HG03139 (cell line): ENCODE measurements around the gene PAK1.

ENCODE experiments used
- ATAC-seq: cut with Tn5 transposase; IDR thresholded peaks from one replicate; pipeline ENCODE4 v1.9.1; 2021; ENCODE audit not compliant: unreplicated experiment

Gene PAK1

GRCh38 chr11:77475206-77475605 lies 1.3 kb upstream of the PAK1 start:
- ATAC-seq: no peak

DNA sequence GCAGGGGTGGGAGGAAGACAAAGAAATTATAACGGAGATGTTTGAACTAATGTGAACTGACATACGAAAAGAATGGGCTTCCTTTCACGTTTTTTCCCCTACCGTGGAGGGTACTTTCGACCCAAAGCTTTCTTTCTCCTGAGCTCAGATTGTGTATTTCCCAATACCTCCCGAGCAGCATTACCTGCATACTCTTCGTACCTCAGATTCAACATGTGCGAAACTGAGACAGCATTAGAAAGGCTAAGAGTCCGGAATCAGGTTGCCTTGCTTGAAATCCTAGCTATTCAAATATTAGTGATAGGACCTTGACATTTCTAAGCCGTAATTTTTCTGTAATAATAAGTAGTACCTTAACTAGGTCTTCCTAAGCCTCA lies 778 bp upstream of the PAK1 start:
- no peak for ATAC-seq

DNA sequence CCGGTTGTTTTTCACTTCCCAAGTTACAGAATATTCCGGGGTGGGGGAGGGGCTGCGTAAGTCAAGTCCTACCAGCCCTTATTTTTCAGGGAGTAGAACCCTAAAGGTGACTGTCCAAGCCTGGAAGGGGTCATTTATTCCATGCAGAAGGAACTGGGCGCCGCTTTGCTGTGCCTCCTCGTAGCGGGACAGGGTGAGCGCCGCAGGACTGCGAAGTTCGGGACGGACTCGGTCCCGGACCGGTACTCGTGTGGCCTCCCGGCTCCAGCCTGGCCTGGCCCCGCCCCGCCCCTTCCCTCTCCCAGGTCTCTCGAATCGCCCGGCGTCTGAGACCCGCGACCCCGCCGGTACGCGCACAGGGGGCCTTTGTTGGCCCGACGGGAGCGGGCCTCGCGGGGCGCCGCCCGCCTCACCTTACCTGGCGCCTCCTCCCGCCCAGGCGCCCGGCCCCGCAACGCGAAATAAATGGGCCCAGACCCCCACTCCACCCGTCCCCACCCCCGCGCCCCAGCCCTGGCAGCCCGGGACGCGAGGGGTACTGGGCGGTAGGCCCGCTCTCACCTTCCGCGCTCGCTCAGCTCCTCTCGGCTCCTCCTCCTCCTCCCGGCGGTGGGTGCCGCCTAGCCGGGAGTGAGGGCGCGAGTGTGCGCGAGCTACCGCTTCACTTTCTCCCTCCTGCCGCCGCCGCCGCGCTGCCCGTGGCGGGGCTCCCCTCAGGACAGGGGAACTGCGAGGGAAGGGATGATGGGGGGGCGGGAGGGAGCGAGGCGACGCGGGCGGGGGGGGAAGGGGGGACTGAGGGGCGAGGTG lies 698 bp downstream of the PAK1 start:
- ATAC-seq: peak; percentile 34

DNA sequence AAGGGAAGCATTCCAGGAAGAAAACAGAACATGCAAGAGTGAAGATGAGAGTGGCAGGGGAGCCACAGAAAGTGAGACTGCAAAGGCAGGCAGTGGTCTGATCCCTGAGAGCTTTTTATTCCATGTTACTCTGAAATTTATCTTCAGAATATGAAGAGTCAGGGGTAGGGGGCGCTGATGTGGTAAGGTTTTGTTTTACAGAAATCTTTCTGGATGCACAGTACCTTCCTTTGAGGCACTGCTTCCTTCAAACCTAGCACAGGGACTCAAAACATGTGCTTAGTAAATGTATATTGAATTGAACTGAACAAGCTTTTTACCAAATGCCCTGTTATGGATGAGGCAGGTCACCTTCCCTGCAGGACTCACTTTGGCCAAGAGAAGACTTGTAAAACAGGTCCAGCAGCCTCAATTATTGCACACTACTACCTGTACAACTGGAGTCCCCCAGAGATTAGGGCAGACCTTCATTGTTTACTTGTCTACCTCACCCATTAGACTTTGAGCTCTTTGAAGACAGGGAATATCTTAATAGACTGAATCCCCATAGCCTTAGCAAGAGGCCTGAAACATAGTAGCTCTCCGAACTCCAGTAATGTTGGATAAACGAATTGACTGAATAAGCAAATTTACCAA lies 2.2 kb downstream of the PAK1 start:
- ATAC-seq: no peak

DNA sequence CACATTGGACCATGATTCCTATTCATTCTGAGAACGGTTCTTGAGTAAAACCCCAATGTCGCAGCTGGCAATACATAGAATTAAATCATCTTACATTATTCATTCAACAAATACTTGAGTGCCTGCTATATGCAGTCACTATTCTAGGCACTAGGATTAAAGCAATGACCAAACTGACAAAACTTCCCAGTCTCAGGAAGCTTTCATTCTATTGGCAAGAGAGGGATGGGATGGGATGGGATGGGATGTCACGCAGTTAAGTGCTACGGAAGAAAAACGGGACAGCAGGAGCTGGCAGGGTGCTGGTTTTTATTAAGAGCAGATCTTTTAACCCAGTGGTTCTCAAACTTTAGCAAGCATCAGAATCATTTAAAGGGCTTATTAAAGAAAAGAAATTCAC lies 2.9 kb downstream of the PAK1 start:
- no peak for ATAC-seq

- ATAC-seq: no peak
Observed at GRCh38 chr11:77470504-77470903, 3.4 kb downstream of the PAK1 start.

- ATAC-seq: no peak
Observed at GRCh38 chr11:77468527-77468926, 5.4 kb downstream of the PAK1 start.

DNA sequence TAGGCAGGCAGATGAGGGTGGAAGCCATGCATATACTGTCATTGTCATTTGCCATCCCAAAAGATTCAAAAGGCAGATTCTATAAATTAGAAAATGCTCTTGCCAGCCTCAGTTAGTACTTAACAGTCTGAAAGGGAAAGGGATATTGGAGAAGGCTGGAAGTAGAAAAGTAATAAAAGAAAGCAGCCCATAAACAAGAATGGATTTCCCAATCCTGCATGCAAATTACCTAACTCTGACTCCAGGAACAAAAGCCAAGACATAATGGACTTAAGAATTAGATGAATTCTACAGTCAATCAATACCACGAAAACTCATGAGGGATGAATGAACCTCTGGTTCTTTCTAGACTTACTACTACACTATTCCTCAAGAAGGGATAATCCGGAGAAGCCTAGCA lies 5.9 kb downstream of the PAK1 start:
- no peak for ATAC-seq

- ATAC-seq: no peak
Observed at GRCh38 chr11:77467233-77467632, 6.7 kb downstream of the PAK1 start.

GRCh38 chr11:77457340-77457739 lies 16.6 kb downstream of the PAK1 start:
- no peak for ATAC-seq

DNA sequence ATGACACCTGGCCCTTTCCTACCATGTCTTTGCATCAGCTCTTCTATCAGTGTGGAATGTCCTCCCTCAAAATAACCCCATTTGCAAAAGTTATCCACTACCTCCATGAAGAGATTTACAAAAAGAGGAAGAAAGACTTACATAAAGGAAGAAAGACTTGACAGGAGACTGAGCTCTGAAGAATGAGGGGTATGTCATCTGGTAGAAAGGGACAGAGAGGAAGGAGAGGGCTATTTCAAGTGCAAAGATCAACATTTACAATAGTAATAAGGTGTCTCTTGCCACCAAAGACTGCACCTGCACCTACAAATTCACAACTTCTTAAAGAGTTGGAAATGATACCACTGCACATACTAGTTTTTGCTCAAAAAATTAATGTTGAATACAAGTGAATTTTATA lies 18.2 kb downstream of the PAK1 start:
- no peak for ATAC-seq

GRCh38 chr11:77454867-77455655 lies 18.8 kb downstream of the PAK1 start:
- ATAC-seq: no peak

DNA sequence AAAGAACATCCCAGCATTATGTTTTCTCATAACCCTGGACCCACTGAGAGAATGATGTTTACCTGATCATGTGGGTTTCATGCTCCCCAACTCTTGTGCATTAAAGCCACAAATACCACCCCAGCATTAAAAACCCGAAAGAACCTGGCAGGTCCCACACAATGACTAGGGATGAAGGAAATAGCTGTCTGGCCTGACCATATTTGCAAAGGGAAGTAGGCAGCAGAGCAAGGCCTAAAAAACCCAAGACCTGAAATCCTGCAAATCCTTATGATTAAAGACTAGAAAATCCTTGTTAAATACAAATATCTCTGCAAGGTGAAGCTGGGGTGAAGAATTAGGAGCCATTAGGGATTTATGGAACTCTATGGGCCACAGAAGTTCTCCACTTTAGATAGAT lies 23.7 kb downstream of the PAK1 start:
- ATAC-seq: no peak

- no peak for ATAC-seq
Observed at GRCh38 chr11:77449784-77450183, 24.1 kb downstream of the PAK1 start.

DNA sequence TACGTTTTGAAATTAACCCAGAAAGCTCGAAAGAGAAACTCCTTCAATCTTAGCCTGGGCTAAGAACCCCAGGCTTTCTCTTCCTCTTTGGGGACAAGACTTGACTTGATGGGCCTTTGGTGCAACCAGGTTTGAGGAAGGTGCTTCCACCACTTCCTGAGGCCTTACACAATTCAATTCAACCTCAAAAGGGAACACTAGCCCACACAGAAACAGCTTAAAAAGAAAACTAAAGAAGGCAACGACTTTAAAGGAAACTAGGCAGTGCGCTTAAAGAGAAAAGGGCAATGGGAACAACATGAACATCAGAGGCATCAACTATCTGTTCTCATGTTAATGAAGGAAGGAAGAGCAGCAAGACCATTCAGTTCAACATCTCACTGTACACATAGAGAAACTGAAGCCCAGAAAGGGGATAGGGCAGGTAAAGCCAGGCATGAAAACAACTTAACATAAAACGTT lies 24.8 kb downstream of the PAK1 start:
- no peak for ATAC-seq

DNA sequence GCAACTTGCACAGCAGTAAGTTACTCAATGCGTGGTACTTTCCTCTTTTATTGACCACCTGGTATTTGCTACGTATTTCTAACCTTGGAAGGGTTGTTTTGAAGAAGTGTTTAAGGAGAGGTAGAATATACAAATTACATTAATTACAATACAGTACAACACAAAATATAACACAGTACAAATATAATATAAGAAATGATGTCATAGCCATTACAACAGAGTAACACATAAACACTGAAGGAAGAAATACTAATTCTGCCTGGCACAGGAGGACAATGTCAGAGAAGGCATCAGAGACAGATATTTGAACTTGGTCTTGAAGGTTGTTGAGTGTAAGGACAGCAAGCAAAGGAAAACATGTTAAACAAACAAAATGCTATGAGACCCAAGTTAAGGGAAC lies 25.6 kb downstream of the PAK1 start:
- no peak for ATAC-seq

DNA sequence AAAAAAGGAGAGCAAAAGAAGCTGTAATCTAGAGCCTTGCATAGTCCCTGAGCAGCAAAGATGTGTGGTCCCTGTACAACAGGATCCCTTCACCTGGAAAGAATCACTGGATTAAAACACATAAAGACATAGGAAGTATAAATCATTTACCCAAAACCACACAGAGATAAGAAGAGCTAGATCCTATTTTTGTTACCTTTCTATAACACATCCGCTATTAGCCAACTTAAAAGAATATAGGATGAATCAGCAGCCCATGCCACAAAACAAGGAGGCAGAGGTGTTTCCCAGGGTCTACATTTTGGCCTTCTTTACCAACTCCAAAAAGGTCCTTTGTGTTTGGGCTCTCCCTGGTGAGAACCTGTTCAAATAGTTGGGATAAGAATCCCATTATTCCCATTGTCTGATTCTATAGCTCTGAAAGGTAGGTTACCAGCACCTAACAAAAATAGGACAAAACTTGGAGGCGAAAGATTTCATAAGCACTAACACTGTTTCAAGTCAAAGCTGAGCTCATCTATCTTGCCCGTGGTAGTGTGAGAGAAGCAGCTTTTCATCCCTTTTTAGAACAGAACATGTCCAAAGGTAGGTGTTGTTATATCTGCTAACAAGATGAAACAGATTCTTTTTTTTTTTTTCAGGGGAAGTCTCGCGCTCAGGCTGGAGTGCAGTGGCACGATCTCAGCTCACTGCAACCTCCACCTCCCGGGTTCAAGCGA lies 26.8 kb downstream of the PAK1 start:
- ATAC-seq: no peak

GRCh38 chr11:77444261-77444660 lies 29.6 kb downstream of the PAK1 start:
- ATAC-seq: no peak

DNA sequence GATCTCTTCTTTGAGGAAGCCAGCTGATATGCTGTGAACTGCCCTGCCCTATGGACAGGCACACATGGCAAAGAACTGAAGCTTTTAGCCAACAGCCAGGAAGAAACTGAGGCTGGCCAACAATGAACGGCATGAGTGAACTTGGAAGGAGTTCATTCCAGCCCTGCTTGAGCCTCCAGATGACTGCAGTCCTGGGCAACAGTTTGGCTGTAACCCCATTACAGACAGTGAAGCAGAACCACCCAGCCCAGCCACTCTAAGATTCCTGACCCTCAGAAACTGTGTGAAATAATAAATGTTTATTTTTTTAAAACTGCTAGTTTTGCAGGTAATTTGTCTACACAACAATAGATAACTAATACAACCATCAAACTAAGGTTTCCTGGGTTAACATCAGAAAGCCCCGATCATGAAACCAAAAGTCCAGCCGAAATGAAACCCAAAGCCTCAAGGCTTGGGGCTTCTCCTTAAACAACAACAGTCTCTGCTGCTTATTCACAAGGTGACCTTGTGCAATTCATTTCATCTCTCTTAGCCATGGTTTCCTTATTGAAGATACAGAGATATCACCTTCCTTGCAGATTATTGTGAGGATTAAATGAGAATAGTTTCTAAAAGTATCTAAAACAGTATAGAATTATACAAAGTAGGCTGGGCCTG lies 31.4 kb downstream of the PAK1 start:
- no peak for ATAC-seq

DNA sequence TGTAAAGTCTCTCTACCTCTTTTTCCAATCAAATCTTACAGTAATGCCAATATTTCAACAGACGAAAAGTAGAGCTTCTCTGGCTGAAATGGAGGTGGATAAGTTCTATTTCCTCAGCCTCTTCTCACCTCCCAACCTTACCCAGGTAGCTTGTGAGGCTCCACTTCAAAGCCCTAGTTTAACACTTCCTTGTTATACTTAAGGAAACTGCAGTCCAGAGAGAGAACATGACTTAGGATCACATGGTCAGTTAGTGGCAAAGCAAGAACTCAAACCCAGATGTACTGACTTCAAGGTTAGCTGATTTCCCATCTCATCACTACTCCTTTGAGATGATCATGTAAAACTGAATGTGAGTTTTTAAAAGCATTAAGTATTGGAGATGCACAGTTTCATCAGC lies 32.5 kb downstream of the PAK1 start:
- ATAC-seq: no peak

- ATAC-seq: no peak
Observed at GRCh38 chr11:77440678-77441077, 33.2 kb downstream of the PAK1 start.
